GM19397 (cell line): Measurements from ENCODE around the gene GLRA2.
"Not testable (repeated sequence)": the region's sequence is repeated elsewhere in the genome, so short reads cannot be mapped to it uniquely, and the experiment has no call there.

Source experiments
- ATAC-seq: cut with Tn5 transposase; IDR thresholded peaks from one replicate; pipeline ENCODE4 v1.9.1; 2021; ENCODE audit warnings: mild to moderate bottlenecking, moderate library complexity; ENCODE audit not compliant: unreplicated experiment

GLRA2 gene

GRCh38 chrX:14590693-14591424 lies 61.5 kb downstream of the GLRA2 start:
- no peak for ATAC-seq

DNA sequence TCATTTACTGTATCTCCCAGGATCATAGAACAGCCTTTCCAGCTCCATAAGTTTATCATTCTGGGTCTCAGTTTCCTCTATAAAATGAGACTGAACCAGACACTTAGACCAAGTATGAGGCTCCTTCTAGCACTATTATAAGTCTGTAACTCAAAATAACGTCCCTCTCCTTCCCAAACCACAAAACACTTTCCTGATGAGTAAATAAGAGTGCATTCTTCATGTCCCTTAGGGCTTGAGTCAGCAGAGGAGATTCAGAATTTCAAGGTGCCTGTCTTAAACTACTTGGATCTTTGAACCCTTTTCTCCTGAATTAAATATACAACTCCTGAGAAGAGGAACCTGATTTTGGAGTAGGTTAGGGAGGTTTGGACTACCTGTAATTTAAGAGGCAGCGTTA lies 62.6 kb downstream of the GLRA2 start:
- ATAC-seq, result no peak

GRCh38 chrX:14594521-14594920 lies 65.2 kb downstream of the GLRA2 start:
- no peak for ATAC-seq

DNA sequence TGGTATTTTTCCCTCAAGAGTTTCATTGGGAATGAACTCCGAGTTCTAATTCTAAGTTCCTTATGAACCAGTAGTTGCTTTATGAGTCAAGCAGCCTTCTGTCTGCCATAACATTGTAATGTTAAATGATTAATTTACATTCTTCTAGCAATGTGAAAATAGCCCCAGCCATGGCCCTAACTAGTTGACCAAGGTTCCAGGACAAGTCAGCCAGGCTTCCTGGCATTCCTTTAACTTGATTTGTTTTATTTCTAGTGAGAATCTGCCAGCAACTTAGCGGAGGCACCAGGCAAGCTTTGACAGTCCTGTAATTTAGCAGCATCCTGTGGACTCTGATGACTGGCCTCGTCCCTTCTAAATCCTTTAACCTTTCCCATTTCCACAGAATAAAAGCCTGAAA lies 69.0 kb downstream of the GLRA2 start:
- ATAC-seq, result no peak

DNA sequence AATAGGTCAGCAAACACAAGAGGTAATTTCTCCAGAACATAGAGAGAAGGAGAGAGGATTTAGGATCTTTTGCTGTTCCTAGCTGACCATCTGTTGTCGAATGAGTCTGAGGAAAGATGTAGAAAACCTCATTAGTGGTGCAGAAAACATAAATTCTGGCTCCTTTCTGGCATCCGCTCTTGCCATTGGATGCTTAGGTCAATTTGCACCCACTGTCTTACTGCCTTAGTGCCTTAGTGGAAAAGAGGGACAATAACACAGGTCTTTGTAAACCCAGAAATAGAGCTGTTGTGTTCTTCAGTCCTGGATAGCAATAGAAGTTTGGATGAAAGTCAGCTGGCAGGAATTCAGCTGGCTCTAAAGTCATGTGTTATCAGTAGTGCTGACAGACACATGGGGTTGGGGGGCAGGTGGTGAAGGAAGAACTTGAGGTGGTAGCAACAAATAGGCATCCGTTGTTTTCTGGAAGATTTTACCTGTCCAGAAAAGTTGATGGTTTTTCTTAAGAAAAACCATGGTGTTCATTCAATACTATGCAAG lies 78.2 kb downstream of the GLRA2 start:
- no peak for ATAC-seq

GRCh38 chrX:14612450-14612849 lies 83.1 kb downstream of the GLRA2 start:
- ATAC-seq, result not testable (repeated sequence)

DNA sequence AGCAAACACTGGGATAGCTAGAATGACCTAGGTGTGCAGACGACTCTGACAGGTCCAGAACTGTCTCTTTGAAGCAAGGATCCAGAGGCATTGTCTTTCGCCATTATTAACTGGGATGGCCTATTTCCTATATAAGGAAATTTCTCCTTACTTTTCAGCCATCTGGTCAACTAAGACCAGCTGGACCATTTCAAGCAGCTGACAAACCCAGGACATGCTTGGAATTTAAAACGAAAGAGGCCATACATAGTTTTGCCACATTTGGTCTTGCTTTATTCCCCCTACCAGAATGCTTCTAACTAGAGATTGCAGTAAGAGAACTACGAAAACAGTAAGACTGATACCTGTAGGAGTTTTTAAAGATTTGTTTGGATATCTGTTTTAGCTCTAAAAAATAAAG lies 87.0 kb downstream of the GLRA2 start:
- ATAC-seq, result no peak

- no peak for ATAC-seq
Observed at GRCh38 chrX:14616836-14617235, 87.5 kb downstream of the GLRA2 start.

- no peak for ATAC-seq
Observed at GRCh38 chrX:14618177-14618965, 89.0 kb downstream of the GLRA2 start.

DNA sequence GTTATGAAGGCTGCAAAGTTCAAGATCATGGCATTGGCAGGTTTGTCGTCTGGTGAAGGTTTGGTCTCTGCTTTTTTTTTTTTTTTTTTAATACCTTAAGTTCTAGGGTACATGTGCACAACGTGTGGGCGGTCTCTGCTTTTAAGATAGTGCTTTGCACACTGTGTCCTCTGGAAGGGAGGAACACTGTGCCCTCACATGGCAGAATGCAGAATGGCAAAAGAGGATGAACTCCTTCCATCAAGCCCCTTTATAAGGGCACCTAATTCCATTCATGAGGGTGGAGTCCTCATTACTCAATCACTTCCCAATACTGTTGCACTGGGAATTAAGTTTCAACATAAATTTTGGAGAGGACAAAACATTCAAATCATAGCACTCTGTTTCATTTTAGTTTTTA lies 101.4 kb downstream of the GLRA2 start:
- no peak for ATAC-seq

GRCh38 chrX:14641681-14642655 lies 112.6 kb downstream of the GLRA2 start:
- no peak for ATAC-seq

- ATAC-seq, result no peak
Observed at GRCh38 chrX:14660970-14661369, 131.6 kb downstream of the GLRA2 start.

GRCh38 chrX:14670819-14671218 lies 141.5 kb downstream of the GLRA2 start:
- no peak for ATAC-seq

GRCh38 chrX:14672611-14673172 lies 143.4 kb downstream of the GLRA2 start:
- no peak for ATAC-seq

DNA sequence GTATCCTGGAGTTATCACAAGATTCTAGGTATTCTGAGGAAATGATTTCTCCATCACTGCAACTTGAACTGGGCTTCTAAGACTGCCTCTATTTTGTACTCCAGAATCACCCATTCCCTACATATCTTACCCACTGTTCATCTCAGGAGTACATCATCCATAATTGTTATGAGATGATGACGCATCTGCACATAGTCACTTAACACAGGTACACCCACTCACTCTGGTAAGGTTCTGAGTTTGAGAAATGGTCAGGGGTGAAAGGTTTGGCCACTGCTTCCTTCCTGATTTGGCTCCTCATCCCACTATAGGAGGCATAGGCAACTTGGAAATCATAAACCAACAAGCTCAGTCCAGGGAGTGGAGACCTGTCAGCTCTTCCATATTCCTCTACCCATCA lies 143.9 kb downstream of the GLRA2 start:
- ATAC-seq, result no peak

- ATAC-seq, result peak; percentile 91
Observed at GRCh38 chrX:14673764-14674163, 144.4 kb downstream of the GLRA2 start.

DNA sequence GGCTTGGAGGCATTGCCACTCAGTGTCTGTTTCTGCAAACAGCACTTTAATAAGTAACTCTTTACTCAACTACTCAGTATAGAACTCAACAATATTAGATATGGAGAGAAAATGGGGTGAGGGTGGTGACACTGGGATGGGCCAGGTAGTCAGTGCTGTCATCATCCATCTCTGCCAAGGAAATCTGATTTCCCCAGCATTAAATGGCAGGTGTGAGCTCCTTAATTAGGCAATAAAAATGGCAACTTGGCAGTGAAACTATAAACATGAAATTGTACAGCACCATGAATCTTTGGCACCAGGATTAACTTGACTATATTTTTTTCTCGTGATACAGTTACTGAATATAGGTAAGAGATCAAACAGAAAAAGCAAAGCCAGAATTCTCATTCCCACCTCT lies 146.2 kb downstream of the GLRA2 start:
- ATAC-seq, result no peak

- ATAC-seq, result no peak
Observed at GRCh38 chrX:14676431-14676830, 147.1 kb downstream of the GLRA2 start.

- not testable (repeated sequence) for ATAC-seq
Observed at GRCh38 chrX:14688331-14688730, 159.0 kb downstream of the GLRA2 start.

- no peak for ATAC-seq
Observed at GRCh38 chrX:14690553-14690952, 161.2 kb downstream of the GLRA2 start.

DNA sequence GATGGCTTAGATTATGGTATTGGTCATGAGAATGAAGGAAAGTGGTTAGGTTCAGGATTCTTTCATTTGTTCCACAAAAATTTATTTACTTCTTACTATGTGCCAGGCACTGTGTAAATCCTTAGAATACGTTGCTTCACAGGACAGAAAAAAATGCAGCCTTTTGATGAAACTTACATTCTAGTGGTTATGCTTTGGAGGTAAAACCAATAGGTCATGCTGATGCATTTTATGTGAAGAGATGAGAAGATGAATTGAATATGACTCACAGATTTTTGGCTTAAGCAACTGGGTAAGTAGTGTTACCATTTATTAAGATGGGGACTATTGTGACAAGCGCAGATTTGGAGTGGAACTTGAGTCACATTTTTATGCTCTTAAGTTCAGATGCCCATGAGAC lies 165.3 kb downstream of the GLRA2 start:
- no peak for ATAC-seq
